Uterus (tissue), 2 donors: ENCODE data around the gene DBF4.

Source experiments
- CTCF ChIP-seq, 4 experiments: fragments of 200-600 bp in 2 of 4; fragments of 450-650 bp in 2 of 4; sonication (generic) in 2 of 4; IDR thresholded peaks; one replicate each; pipeline ENCODE4 v1.5.1; 2016 to 2019; ENCODE audit warnings: antibody characterized with exemption in 4 of 4, mild to moderate bottlenecking in 2 of 4, moderate library complexity in 1 of 4
- POLR2A ChIP-seq, 2 donors: fragments of 450-650 bp; IDR thresholded peaks; one replicate each; pipeline ENCODE4 v1.6.1; 2016; ENCODE audit warnings: antibody characterized with exemption in 2 of 2, mild to moderate bottlenecking in 1 of 2, moderate library complexity in 1 of 2

DNA sequence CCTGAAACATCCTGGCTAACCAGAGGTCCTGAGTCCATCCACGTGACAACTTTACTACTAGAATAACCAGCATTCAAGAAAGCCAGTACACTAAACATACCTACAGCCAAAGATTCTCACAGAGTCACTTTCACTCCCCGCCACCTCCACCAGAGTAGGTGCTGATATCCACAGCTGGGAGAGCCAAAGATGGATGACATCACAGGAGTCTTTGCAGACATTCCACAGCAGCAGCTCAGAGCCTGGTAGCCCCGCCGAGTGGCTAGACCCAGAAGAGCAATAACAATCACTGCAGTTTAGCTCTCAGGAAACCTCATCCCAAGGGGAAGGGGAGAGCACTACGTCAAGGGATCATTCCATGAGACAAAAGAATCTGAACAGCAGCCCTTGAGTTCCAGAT lies 44.3 kb downstream of the DBF4 start:
- TF ChIP-seq CTCF (IDR thresholded peaks at IDR 0.05), result no peak
- TF ChIP-seq POLR2A (IDR thresholded peaks at IDR 0.05), result no peak
